H9 (cell line): ENCODE data around the gene C20orf204. TPM values are rescaled to one million over a fixed set of nuclear protein-coding genes. Genes with fewer than 3 reads are reported as not detected.

Source experiments
- DNase-seq: peaks from one replicate; pipeline ENCODE4 v3.0.0-alpha.2; 2017
- H2AFZ ChIP-seq: one replicate; pipeline ENCODE4 v1.6.1; 2013; ENCODE audit warnings: mild to moderate bottlenecking, low read length, control low read depth, moderate library complexity
- H2AK5ac ChIP-seq: 2 replicates; pipeline ENCODE4 v1.6.1; 2013; ENCODE audit warnings: low read length, control low read depth, mixed read lengths; ENCODE audit not compliant: insufficient read length
- H2BK120ac ChIP-seq: one replicate; pipeline ENCODE4 v1.6.1; 2013; ENCODE audit warnings: low read depth, mild to moderate bottlenecking, low read length, control low read depth, inconsistent platforms; ENCODE audit not compliant: poor library complexity, severe bottlenecking
- H2BK12ac ChIP-seq: 2 replicates; pipeline ENCODE4 v1.6.1; 2013; ENCODE audit warnings: low read length, control low read depth, mixed read lengths, low read depth; ENCODE audit not compliant: insufficient read length
- H2BK15ac ChIP-seq: 2 replicates; pipeline ENCODE4 v1.6.1; 2013; ENCODE audit warnings: low read depth, low read length, control low read depth
- H2BK20ac ChIP-seq: one replicate; pipeline ENCODE4 v1.6.1; 2013; ENCODE audit warnings: low read depth, mild to moderate bottlenecking, low read length, control low read depth, inconsistent platforms; ENCODE audit not compliant: poor library complexity, severe bottlenecking
- H2BK5ac ChIP-seq: 2 replicates; pipeline ENCODE4 v1.6.1; 2013; ENCODE audit warnings: low read length, control low read depth, mixed read lengths; ENCODE audit not compliant: insufficient read length
- H3K14ac ChIP-seq: 2 replicates; pipeline ENCODE4 v1.6.1; 2013; ENCODE audit warnings: low read length, control low read depth; ENCODE audit not compliant: insufficient read depth
- H3K18ac ChIP-seq: 2 replicates; pipeline ENCODE4 v1.6.1; 2013; ENCODE audit warnings: low read depth, mild to moderate bottlenecking, mixed read lengths, low read length, control low read depth; ENCODE audit not compliant: insufficient read length
- H3K23ac ChIP-seq: 2 replicates; pipeline ENCODE4 v1.6.1; 2013; ENCODE audit warnings: low read length, control low read depth, mixed read lengths, low read depth; ENCODE audit not compliant: insufficient read length
- H3K23me2 ChIP-seq: 2 replicates; pipeline ENCODE4 v1.6.1; 2013; ENCODE audit warnings: low read depth, mild to moderate bottlenecking, mixed read lengths, low read length, control low read depth; ENCODE audit not compliant: insufficient read length, poor library complexity, severe bottlenecking
- H3K27ac ChIP-seq: 2 replicates; pipeline ENCODE4 v1.5.1; 2013; ENCODE audit warnings: low read length, control low read depth, mixed read lengths, low read depth; ENCODE audit not compliant: insufficient read length
- H3K27me3 ChIP-seq: 2 replicates; pipeline ENCODE4 v1.6.1; 2013; ENCODE audit warnings: low read length, control low read depth, inconsistent platforms; ENCODE audit not compliant: insufficient read depth
- H3K4ac ChIP-seq: 2 replicates; pipeline ENCODE4 v1.6.1; 2013; ENCODE audit warnings: low read depth, mild to moderate bottlenecking, control low read depth, inconsistent platforms, low read length, moderate library complexity
- H3K4me1 ChIP-seq: 2 replicates; pipeline ENCODE4 v1.6.1; 2013; ENCODE audit warnings: low read length, control low read depth, inconsistent platforms; ENCODE audit not compliant: insufficient read depth
- H3K4me2 ChIP-seq: 2 replicates; pipeline ENCODE4 v1.6.1; 2013; ENCODE audit warnings: low read length, control low read depth, mixed read lengths; ENCODE audit not compliant: insufficient read length, insufficient read depth
- H3K56ac ChIP-seq: 2 replicates; pipeline ENCODE4 v1.6.1; 2013; ENCODE audit warnings: low read depth, mild to moderate bottlenecking, mixed read lengths, low read length, control low read depth; ENCODE audit not compliant: insufficient read length
- H3K79me1 ChIP-seq: 2 replicates; pipeline ENCODE4 v1.6.1; 2013; ENCODE audit warnings: low read depth, mild to moderate bottlenecking, moderate library complexity, low read length, control low read depth, inconsistent platforms; ENCODE audit not compliant: insufficient read depth, poor library complexity, severe bottlenecking
- H3K79me2 ChIP-seq: 2 replicates; pipeline ENCODE4 v1.6.1; 2013; ENCODE audit warnings: low read length, control low read depth, inconsistent platforms; ENCODE audit not compliant: insufficient read depth
- H3K9ac ChIP-seq: 2 replicates; pipeline ENCODE4 v1.6.1; 2013; ENCODE audit warnings: low read length, control low read depth, mixed read lengths; ENCODE audit not compliant: insufficient read length; ENCODE audit errors: extremely low read depth
- H3K9me3 ChIP-seq: one replicate; pipeline ENCODE4 v1.6.1; 2013; ENCODE audit warnings: low read depth, low read length, inconsistent platforms; ENCODE audit not compliant: control insufficient read depth
- H3T11ph ChIP-seq: one replicate; pipeline ENCODE4 v1.6.1; 2013; ENCODE audit warnings: mild to moderate bottlenecking, low read length, control low read depth, inconsistent platforms
- H4K20me1 ChIP-seq: one replicate; pipeline ENCODE4 v1.6.1; 2013; ENCODE audit not compliant: control insufficient read depth, insufficient read length, insufficient read depth
- H4K5ac ChIP-seq: 2 replicates; pipeline ENCODE4 v1.6.1; 2013; ENCODE audit warnings: low read depth, mild to moderate bottlenecking, mixed read lengths, low read length, control low read depth; ENCODE audit not compliant: insufficient read length
- H4K8ac ChIP-seq: replicated peaks from 2 replicates; pipeline ENCODE4 v1.6.1; 2013; ENCODE audit warnings: low read length, control low read depth, mixed read lengths, low read depth; ENCODE audit not compliant: insufficient read length
- H4K91ac ChIP-seq: 2 replicates; pipeline ENCODE4 v1.6.1; 2013; ENCODE audit warnings: low read depth, mild to moderate bottlenecking, moderate library complexity, mixed read lengths, low read length, control low read depth; ENCODE audit not compliant: insufficient read length
- H3K27ac Mint-ChIP-seq, 3 experiments: 2 replicates in 2 of 3; 3 replicates in 1 of 3; pipeline ENCODE4 v1.8.0; 2020 to 2021; ENCODE audit warnings: mixed read lengths in 3 of 3, mild to moderate bottlenecking in 1 of 3, moderate library complexity in 1 of 3
- H3K27me3 Mint-ChIP-seq: 2 replicates; pipeline ENCODE4 v1.8.0; 2021; ENCODE audit warnings: low read depth, mild to moderate bottlenecking, moderate library complexity, mixed read lengths
- H3K36me3 Mint-ChIP-seq, 3 experiments: 2 replicates in 2 of 3; 3 replicates in 1 of 3; pipeline ENCODE4 v1.8.0; 2020 to 2021; ENCODE audit warnings: low read depth in 3 of 3, mixed read lengths in 3 of 3; ENCODE audit not compliant: insufficient read depth in 1 of 3
- H3K4me1 Mint-ChIP-seq, 2 experiments: 2 replicates each; pipeline ENCODE4 v1.8.0; 2020; ENCODE audit warnings: mixed read lengths in 2 of 2
- H3K4me3 Mint-ChIP-seq, 2 experiments: 2 replicates in 1 of 2; 3 replicates in 1 of 2; pipeline ENCODE4 v1.8.0; 2020 to 2021; ENCODE audit warnings: mild to moderate bottlenecking in 2 of 2, mixed read lengths in 2 of 2, moderate library complexity in 1 of 2
- H3K9me3 Mint-ChIP-seq, 2 experiments: 2 replicates in 1 of 2; 3 replicates in 1 of 2; pipeline ENCODE4 v1.8.0; 2020; ENCODE audit warnings: mild to moderate bottlenecking in 2 of 2, mixed read lengths in 2 of 2, moderate library complexity in 1 of 2
- CTCF ChIP-seq: fragments of 200-600 bp; sonication (generic); conservative IDR thresholded peaks from 3 replicates; pipeline ENCODE4 v1.8.0; 2021; ENCODE audit warnings: antibody characterized with exemption, mild to moderate bottlenecking
- WGBS: extraction: QIAGEN DNeasy Blood & Tissue Kit; methylation state at CpG from one replicate; pipeline ENCODE4 v1.1.7; 2013; ENCODE audit warnings: missing lambda C conversion rate, low lambda C conversion rate, mixed read lengths; ENCODE audit not compliant: insufficient read length; ENCODE audit errors: extremely low coverage; 5-methylcytosine and 5-hydroxymethylcytosine counted together
- total RNA-seq: library from RNA; stranded (reverse); gene quantifications from 2 replicates; pipeline ENCODE4 v1.2.1, GENCODE V29; 2021

Gene C20orf204
- total RNA-seq, 1 experiment from 2014 or later: 2.2 TPM

- no peak overlapping the region for H3K56ac ChIP-seq
- Mint-ChIP-seq H3K36me3 (no peaks in the 10 kb centered on the region; a peak in 1 of 7 replicates), H3K9me3 (no peaks in the 10 kb centered on the region; a peak in 1 of 5 replicates), H3K27ac (no peak overlapping the region; a peak in 1 of 7 replicates), H3K27me3 (peaks cover 12% of the 10 kb centered on the region), H3K4me1 (peaks cover 28 to 38% of the 10 kb centered on the region in 2 experiments), H3K4me3 (peak overlapping the region in 1 of 2 experiments; percentile 23; a peak in 1 of 5 replicates)
- no peak overlapping the region for H3K4ac ChIP-seq
- H2BK120ac ChIP-seq: no peak overlapping the region
- no peak overlapping the region for H2BK5ac ChIP-seq
- no peaks in the 10 kb centered on the region for H3K23me2 ChIP-seq
- H3K27ac ChIP-seq: no peak overlapping the region
- peak; percentile 90 for DNase-seq
- no peak overlapping the region for H2BK12ac ChIP-seq
- H3K18ac ChIP-seq: no peak overlapping the region
- no peak overlapping the region for H4K5ac ChIP-seq
- no peaks in the 10 kb centered on the region for H3K9me3 ChIP-seq
- H3K4me2 ChIP-seq: no peak overlapping the region
- H3K79me2 ChIP-seq: no peaks in the 10 kb centered on the region
- H2AFZ ChIP-seq: no peak overlapping the region
- no peaks in the 10 kb centered on the region for H3K79me1 ChIP-seq
- no peak overlapping the region for H3K23ac ChIP-seq
- H3K9ac ChIP-seq: no peak overlapping the region
- H4K8ac ChIP-seq: no peak overlapping the region
- H4K20me1 ChIP-seq: no peaks in the 10 kb centered on the region
- no peaks in the 10 kb centered on the region for H3K27me3 ChIP-seq
- no peak overlapping the region for H3K14ac ChIP-seq
- no peak overlapping the region for H4K91ac ChIP-seq
- H2BK20ac ChIP-seq: no peak overlapping the region
- no peak overlapping the region for H3T11ph ChIP-seq
- no peaks in the 10 kb centered on the region for H3K4me1 ChIP-seq
- H2AK5ac ChIP-seq: no peak overlapping the region
- H2BK15ac ChIP-seq: no peak overlapping the region
- no CpG with 5 or more reads among the region's 33 CpGs for WGBS
- peak; percentile 94 for TF ChIP-seq CTCF
Observed at GRCh38 chr20:64057628-64058498, 21.9 kb downstream of the C20orf204 start.
